Heart left ventricle (tissue), 16 donors: ENCODE data around the gene ATRNL1. TPM values are rescaled to one million over a fixed set of nuclear protein-coding genes. Genes with fewer than 3 reads are reported as not detected.
A peak's percentile ranks its signal among the peaks of the same experiment; 100 is the strongest.

Experiments
- ATAC-seq, 4 donors: fragments of 200-7000 bp; cut with Tn5 transposase; one replicate each; pipeline ENCODE4 v1.9.1; 2020 to 2022; ENCODE audit warnings: moderate library complexity in 4 of 4, mild to moderate bottlenecking in 3 of 4, moderate number of reproducible peaks in 1 of 4
- DNase-seq, 5 donors: peaks; one replicate each; pipeline ENCODE4 v3.0.0-alpha.2; 2020
- H3K27ac ChIP-seq, 12 donors: fragments of 200-600 bp; sonication (generic) in 4 of 12; one replicate each; pipeline versions ENCODE4 v1.5.0 to v1.8.0; 2016 to 2022; ENCODE audit warnings: mild to moderate bottlenecking in 2 of 12
- H3K27me3 ChIP-seq, 9 donors: fragments of 200-600 bp; sonication (generic) in 2 of 9; one replicate each; pipeline versions ENCODE4 v1.5.1 to v1.8.0; 2016 to 2022; ENCODE audit warnings: mild to moderate bottlenecking in 3 of 9
- H3K36me3 ChIP-seq, 9 donors: fragments of 200-600 bp; sonication (generic) in 2 of 9; one replicate each; pipeline versions ENCODE4 v1.5.0 to v1.8.0; 2018 to 2022; ENCODE audit warnings: mild to moderate bottlenecking in 2 of 9
- H3K4me1 ChIP-seq, 12 donors: fragments of 200-600 bp; sonication (generic) in 4 of 12; one replicate each; pipeline versions ENCODE4 v1.5.0 to v1.8.0; 2016 to 2022; ENCODE audit warnings: mild to moderate bottlenecking in 3 of 12
- H3K4me3 ChIP-seq, 12 donors: fragments of 200-600 bp; sonication (generic) in 4 of 12; one replicate each; pipeline versions ENCODE4 v1.5.0 to v1.8.0; 2017 to 2022; ENCODE audit warnings: mild to moderate bottlenecking in 9 of 12, moderate library complexity in 4 of 12
- H3K9me3 ChIP-seq, 12 donors: fragments of 200-600 bp; sonication (generic) in 4 of 12; one replicate each; pipeline versions ENCODE4 v1.5.0 to v1.8.0; 2016 to 2022; ENCODE audit warnings: mild to moderate bottlenecking in 1 of 12
- POLR2A ChIP-seq, 2 donors: fragments of 450-650 bp; IDR thresholded peaks; one replicate each; pipeline ENCODE4 v1.6.1; 2017; ENCODE audit warnings: antibody characterized with exemption in 2 of 2, mild to moderate bottlenecking in 2 of 2, moderate library complexity in 2 of 2
- whole genome bisulfite sequencing, 4 donors: extraction: QIAGEN DNeasy Blood & Tissue Kit in 2 of 4; methylation state at CpG; one replicate each; pipeline versions ENCODE4 v1.1.5 to v1.1.7; 2013 to 2018; 5-methylcytosine and 5-hydroxymethylcytosine counted together
- intact Hi-C, 10 donors: fragments of 100-400 bp; cut with DNase I; formaldehyde crosslinking; loops; one replicate each; pipeline versions ENCODE4 v1.11.1 to v1.14.2; 2022
- polyA plus RNA-seq, 2 donors: library from polyadenylated mRNA; stranded (reverse); fragments of 200-250 nt; gene quantifications; one replicate each; pipeline ENCODE4 v1.2.3, GENCODE V29; 2013
- total RNA-seq, 9 donors: library from RNA; depleted of rRNA in 2 of 9; stranded (reverse); fragments of >200 nt in 2 of 9; fragmentation: NEBNext Ultra II Directional in 3 of 9; extraction: Animal tissue kit (Norgen Biotek cat#: 25700) in 3 of 9; gene quantifications; one replicate each; pipeline versions ENCODE4 v1.1.0 to v1.2.4, GENCODE V29; 2016 to 2023
- TF ChIP-seq, protein P1 (sequence below), 12 donors: fragments of 200-600 bp; sonication (generic) in 4 of 12; IDR thresholded peaks; one replicate each; pipeline versions ENCODE4 v1.5.0 to v1.8.0; 2018 to 2022; ENCODE audit warnings: antibody characterized with exemption in 12 of 12, mild to moderate bottlenecking in 5 of 12
- donor health status: ischemic (EF 13 %, LVEDD 7.1; RV severe dilation, severe dysfunction).
- donor health status: healthy with polysubstance abuse.
- donor health status: DM: no; HTN: yes; CAD: no.
- donor health status: DM: no; HTN: no; CAD: no.
- donor health status: ischemic (EF 25% LVEDD 6.9; RV normal size, moderate dysfunction).
- donor health status: ischemic (EF 25% LVEDD 5.7; RV mildly dilated, moderate dysfunction).
- donor health status: healthy.
- donor health status: DM: yes; HTN: yes; CAD: no.
- donor health status: ischemic (EF 35%, LVEDD 5.7; RV mildly dilated, moderate dysfunction).
- donor health status: nonischemic (EF 11% LVEDD 7.7; RV severe dilation, severe dysfunction).
- donor health status: DM: yes; HTN: yes; CAD: no.
- donor health status: PGD.
- donor health status: ischemic (EF 29% LVEDD 5.4; RV normal size, mild dysfunction).
- donor health status: nonischemic (EF 23%, LVEDD 6.1; RV moderate dilation, normal function).

ATRNL1 gene
- total and polyA plus RNA-seq, 11 donors: 0.13 to 28.5 (median 3.0) TPM

DNA sequence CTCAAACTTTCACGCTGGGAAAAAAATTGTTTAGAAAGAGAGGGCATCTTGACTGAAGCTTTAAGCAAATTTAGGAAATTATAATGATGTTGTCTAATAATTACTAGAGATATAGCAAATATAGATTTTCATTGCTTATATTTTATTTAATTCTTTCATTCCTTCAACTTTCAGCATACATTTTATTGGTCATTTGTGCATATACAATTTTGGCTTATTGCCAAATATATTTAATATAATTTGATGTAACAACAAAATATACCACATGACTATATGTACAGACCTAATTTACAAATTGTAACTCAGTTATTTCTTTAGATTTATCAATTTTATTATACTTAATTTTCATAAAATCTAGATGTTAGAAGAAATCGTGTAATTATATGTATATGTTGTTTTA is 390.1 kb downstream of the ATRNL1 start:
- no peaks in the 10 kb centered on the region for H3K9me3 ChIP-seq
- WGBS, 4 donors: 79 to 94% (median 85%) methylated on average over 2 of the region's 2 CpGs
- no peaks in the 10 kb centered on the region for H3K36me3 ChIP-seq
- no peak for ATAC-seq
- no peak overlapping the region for H3K27ac ChIP-seq
- H3K4me1 ChIP-seq: no peaks in the 10 kb centered on the region
- no peak for DNase-seq
- H3K4me3 ChIP-seq: no peak overlapping the region
- TF ChIP-seq, protein P1, sequence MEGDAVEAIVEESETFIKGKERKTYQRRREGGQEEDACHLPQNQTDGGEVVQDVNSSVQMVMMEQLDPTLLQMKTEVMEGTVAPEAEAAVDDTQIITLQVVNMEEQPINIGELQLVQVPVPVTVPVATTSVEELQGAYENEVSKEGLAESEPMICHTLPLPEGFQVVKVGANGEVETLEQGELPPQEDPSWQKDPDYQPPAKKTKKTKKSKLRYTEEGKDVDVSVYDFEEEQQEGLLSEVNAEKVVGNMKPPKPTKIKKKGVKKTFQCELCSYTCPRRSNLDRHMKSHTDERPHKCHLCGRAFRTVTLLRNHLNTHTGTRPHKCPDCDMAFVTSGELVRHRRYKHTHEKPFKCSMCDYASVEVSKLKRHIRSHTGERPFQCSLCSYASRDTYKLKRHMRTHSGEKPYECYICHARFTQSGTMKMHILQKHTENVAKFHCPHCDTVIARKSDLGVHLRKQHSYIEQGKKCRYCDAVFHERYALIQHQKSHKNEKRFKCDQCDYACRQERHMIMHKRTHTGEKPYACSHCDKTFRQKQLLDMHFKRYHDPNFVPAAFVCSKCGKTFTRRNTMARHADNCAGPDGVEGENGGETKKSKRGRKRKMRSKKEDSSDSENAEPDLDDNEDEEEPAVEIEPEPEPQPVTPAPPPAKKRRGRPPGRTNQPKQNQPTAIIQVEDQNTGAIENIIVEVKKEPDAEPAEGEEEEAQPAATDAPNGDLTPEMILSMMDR (IDR thresholded peaks at IDR 0.05): no peak
- TF ChIP-seq POLR2A (IDR thresholded peaks at IDR 0.05): no peak
- H3K27me3 ChIP-seq: no peaks in the 10 kb centered on the region
- intact Hi-C loops: no loop called here

DNA sequence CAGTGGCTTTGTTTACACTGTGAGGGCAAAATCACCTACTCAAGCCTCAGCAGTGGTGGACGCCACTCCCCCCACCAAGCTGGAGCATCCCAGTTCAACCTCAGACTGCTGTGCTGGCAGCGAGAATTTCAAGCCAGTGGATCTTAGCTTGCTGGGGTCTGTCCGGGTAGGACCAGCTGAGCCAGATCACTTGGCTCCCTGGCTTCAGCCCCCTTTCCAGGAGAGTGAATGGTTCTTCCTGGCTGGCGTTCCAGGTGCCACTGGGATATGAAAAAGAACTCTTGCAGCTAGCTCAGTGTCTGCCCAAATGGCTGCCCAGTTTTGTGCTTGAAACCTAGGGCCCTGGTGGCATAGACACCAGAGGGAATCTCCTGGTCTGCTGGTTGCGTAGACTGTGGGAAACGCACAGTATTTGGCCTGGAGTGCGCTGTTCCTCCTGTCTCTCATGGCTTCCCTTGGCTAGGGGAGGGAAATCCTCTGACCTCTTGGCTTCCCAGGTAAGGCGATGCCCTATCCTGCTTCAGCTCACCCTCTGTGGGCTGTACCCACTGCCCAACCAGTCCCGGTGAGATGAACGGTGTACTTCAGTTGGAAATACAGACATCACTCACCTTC is 398.5 kb downstream of the ATRNL1 start:
- peak in 1 of 5 donors; percentile 11 for DNase-seq
- no peaks in the 10 kb centered on the region for H3K4me1 ChIP-seq
- no peak overlapping the region for H3K4me3 ChIP-seq
- no peaks in the 10 kb centered on the region for H3K36me3 ChIP-seq
- no peaks in the 10 kb centered on the region for H3K27me3 ChIP-seq
- WGBS, 4 donors: 76 to 91% (median 85%) methylated on average over 8 to 10 of the region's 10 CpGs
- TF ChIP-seq, protein P1 (IDR thresholded peaks at IDR 0.05): no peak
- TF ChIP-seq POLR2A (IDR thresholded peaks at IDR 0.05): no peak
- no peak overlapping the region for H3K27ac ChIP-seq
- ATAC-seq: no peak
- intact Hi-C loops: no loop called here
- peaks cover 0 to 6% (median 0%) of the 10 kb centered on the region in 12 donors for H3K9me3 ChIP-seq

DNA sequence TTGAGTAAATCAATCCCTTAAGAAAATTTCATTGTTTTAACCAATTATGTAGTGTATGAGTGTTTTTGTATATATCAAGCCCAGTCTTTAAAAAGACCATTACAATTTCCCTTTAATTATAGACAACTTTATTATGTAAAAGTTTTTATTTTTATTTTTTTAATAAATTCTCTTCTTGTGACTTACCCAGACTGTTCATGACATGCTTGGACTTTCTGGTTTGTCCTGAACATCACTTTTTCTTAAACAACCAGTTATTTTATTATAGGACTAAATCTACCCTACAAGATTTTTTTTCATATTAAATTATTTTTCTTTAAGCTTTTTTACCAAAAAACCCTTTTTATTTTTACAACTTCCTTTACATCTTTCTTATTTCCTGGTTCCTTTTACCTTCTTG is 410.4 kb downstream of the ATRNL1 start:
- Histone ChIP-seq H3K9me3 (peaks cover 0 to 27% (median 0%) of the 10 kb centered on the region in 12 donors), H3K4me3 (no peak overlapping the region), H3K27me3 (no peaks in the 10 kb centered on the region), H3K27ac (no peak overlapping the region), H3K36me3 (no peaks in the 10 kb centered on the region), H3K4me1 (no peaks in the 10 kb centered on the region)
- DNase-seq: no peak
- TF ChIP-seq, protein P1 (IDR thresholded peaks at IDR 0.05): no peak
- no peak for TF ChIP-seq POLR2A (IDR thresholded peaks at IDR 0.05)
- ATAC-seq: no peak
- intact Hi-C loops: no loop called here

DNA sequence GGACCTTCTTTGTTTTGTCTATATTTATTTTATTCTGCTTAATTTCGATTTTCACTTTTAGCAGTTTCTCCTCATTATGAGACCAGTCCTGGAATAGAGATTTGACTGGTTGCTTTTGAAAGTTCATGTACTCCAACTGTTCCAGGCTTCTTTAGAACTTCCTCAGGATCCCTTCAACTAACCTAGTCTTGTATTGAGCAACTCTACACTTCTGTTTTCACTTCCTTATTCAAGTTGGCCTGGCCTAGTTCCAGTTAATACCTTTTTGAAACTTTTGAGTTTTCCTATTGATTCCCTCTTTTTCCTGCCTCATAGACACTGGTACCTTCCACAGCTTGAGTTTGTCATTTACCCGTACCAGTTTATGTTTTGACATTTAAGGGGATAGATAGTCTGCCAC is 421.7 kb downstream of the ATRNL1 start:
- WGBS, 4 donors: 73 to 84% (median 78%) methylated on average over 2 of the region's 2 CpGs
- Histone ChIP-seq H3K27ac (no peak overlapping the region), H3K9me3 (peaks cover 0 to 7% (median 0%) of the 10 kb centered on the region in 12 donors), H3K36me3 (no peaks in the 10 kb centered on the region), H3K4me1 (no peaks in the 10 kb centered on the region), H3K4me3 (no peak overlapping the region), H3K27me3 (no peaks in the 10 kb centered on the region)
- TF ChIP-seq POLR2A (IDR thresholded peaks at IDR 0.05): no peak
- TF ChIP-seq, protein P1 (IDR thresholded peaks at IDR 0.05): no peak
- no peak for DNase-seq
- ATAC-seq: no peak
- intact Hi-C loops: no loop called here
